Stimulated activated effector memory CD8-positive, alpha-beta T cell treated with anti-CD3 and anti-CD28 coated beads, Interleukin-12 subunit alpha, Interleukin-12 subunit beta, amount 100 ng/mL, for 72 hours (primary cell): ENCODE data around the gene FAM240B.

Experiments used
- ATAC-seq: fragments of 150-1000 bp; cut with Tn5 transposase; 2 replicates; pipeline ENCODE4 v1.10.0; 2021
- DNase-seq, 2 donors: peaks; one replicate each; pipeline ENCODE4 v3.0.0; 2021 to 2022; ENCODE audit warnings: low spot score in 2 of 2
- H3K27ac Mint-ChIP-seq: one replicate; pipeline ENCODE4 v1.8.0; 2022; ENCODE audit warnings: mild to moderate bottlenecking, mixed read lengths
- H3K36me3 Mint-ChIP-seq: one replicate; pipeline ENCODE4 v1.8.0; 2022; ENCODE audit warnings: mild to moderate bottlenecking, mixed read lengths
- H3K4me1 Mint-ChIP-seq: one replicate; pipeline ENCODE4 v1.8.0; 2022; ENCODE audit warnings: mixed read lengths
- H3K4me3 Mint-ChIP-seq: one replicate; pipeline ENCODE4 v1.8.0; 2022; ENCODE audit warnings: mild to moderate bottlenecking, mixed read lengths
- H3K9me3 Mint-ChIP-seq: one replicate; pipeline ENCODE4 v1.8.0; 2022; ENCODE audit warnings: mixed read lengths

FAM240B gene

DNA sequence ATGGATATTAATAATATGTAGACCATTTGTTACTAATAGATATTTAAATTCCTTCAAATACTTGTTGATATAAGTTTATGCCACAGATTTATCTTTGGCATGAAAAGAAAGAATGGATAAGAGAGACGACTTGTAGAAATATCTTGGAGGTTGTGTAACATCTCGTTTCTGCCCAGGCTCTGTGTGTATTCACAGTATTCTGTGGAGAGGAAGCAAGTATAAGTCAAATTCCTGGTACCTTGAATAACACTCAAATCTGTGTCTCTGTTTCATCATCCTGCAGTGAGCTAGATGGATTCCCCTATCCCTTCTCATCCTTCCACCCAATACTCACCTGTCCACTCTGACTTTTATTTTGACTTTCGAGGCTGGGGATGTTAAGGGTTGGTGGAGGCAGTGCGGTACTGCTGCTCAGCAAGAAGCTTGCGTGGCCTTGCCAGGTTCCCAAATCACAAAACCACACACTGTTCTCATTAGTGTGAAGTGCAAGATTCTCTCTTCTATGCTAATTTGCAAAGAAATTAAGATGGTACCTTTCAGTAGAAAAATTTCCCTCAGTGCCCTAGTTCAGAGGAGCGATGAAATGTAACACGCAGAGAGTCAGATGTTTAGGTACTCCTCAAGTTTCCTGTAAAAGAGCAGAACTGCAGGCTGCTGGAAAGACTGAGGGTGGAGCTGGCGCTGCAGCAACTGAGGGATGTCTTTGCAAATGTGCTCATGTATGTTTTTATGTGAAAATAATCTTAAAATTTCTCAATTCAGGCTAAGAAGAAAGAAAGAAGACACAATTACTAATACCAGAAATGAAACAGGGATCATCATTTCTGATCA, 57.0 kb downstream of the FAM240B start:
- no peaks in the 10 kb centered on the region for H3K9me3 Mint-ChIP-seq
- H3K36me3 Mint-ChIP-seq, result no peaks in the 10 kb centered on the region
- DNase-seq (no peak), ATAC-seq (no peak)
- H3K4me1 Mint-ChIP-seq, result no peaks in the 10 kb centered on the region
- no peak overlapping the region for H3K4me3 Mint-ChIP-seq
- H3K27ac Mint-ChIP-seq, result no peak overlapping the region

GRCh38 chr9:38659538-38659937, 60.4 kb downstream of the FAM240B start:
- H3K9me3 Mint-ChIP-seq, result no peaks in the 10 kb centered on the region
- no peaks in the 10 kb centered on the region for H3K4me1 Mint-ChIP-seq
- ATAC-seq, result no peak

DNA sequence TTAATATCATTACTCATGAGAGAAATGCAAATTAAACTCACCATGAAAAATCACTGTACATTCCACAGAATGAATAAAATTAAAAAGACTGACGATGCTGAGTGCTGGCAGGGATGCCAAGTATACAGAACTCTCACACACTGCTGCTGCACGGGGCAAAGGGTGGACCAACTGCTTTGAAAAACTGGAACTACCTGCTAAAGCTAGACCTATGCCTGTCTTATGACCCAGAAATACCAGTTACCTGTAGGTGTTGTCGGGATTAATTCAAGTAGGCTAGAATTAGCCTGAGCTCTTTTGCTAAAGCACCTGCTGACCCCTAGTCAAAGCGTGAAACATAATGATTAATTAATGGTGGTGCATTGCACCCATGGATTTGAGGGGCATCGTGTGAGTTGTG, 63.0 kb downstream of the FAM240B start:
- H3K27ac Mint-ChIP-seq, result no peak overlapping the region
- no peak overlapping the region for H3K4me3 Mint-ChIP-seq
- H3K36me3 Mint-ChIP-seq, result no peaks in the 10 kb centered on the region
- H3K4me1 Mint-ChIP-seq, result no peaks in the 10 kb centered on the region
- DNase-seq (no peak), ATAC-seq (no peak)
- no peaks in the 10 kb centered on the region for H3K9me3 Mint-ChIP-seq

More at GRCh38 chr9:38659538-38659937, 60.4 kb downstream of the FAM240B start:
- Mint-ChIP-seq H3K27ac (no peak overlapping the region), H3K36me3 (no peaks in the 10 kb centered on the region), H3K4me3 (no peak overlapping the region)
- DNase-seq, result no peak

DNA sequence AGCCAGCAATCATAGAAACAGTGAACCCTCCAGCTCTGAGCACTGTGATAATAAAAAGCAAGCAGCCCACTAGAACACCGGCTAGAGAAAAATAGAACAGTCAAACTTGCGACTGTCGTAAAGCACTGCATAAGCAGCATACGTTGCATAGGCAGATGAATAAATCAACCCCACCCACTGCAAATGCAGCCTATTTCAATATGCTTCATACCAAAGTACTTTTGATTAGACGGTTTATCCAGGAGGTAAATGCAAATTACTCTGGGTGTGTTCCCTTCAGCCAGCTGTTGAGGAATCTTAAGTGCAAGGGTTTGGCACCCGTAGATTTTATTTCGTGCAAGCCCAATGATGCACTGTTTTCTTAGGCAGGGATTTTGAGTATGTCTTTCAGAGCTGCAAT, 67.4 kb downstream of the FAM240B start:
- Mint-ChIP-seq H3K4me1 (no peaks in the 10 kb centered on the region), H3K9me3 (no peaks in the 10 kb centered on the region), H3K4me3 (no peak overlapping the region), H3K27ac (no peak overlapping the region), H3K36me3 (no peaks in the 10 kb centered on the region)
- DNase-seq, result no peak
- no peak for ATAC-seq

DNA sequence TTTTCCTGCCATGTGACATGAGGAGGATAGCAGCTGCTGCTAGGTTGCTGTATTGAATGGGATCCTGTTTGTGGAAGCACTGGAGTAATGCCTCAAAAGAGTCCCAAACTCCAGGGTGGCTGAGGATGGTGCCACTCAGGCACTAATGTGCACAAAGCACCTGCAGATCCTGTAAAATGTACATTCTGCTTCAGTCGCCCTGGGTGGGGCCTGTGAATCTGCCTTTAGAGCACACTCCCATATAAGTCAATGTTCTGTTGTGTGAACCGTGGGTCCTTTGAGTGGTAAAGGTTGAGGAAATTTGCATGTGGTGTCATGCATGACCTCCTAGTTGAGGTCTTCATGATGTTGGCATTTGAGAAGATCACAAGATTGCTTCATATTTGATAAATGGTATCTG, 67.9 kb downstream of the FAM240B start:
- ATAC-seq, result no peak
- Mint-ChIP-seq H3K27ac (no peak overlapping the region), H3K4me3 (no peak overlapping the region), H3K9me3 (no peaks in the 10 kb centered on the region), H3K4me1 (no peaks in the 10 kb centered on the region), H3K36me3 (no peaks in the 10 kb centered on the region)
- DNase-seq, result no peak

DNA sequence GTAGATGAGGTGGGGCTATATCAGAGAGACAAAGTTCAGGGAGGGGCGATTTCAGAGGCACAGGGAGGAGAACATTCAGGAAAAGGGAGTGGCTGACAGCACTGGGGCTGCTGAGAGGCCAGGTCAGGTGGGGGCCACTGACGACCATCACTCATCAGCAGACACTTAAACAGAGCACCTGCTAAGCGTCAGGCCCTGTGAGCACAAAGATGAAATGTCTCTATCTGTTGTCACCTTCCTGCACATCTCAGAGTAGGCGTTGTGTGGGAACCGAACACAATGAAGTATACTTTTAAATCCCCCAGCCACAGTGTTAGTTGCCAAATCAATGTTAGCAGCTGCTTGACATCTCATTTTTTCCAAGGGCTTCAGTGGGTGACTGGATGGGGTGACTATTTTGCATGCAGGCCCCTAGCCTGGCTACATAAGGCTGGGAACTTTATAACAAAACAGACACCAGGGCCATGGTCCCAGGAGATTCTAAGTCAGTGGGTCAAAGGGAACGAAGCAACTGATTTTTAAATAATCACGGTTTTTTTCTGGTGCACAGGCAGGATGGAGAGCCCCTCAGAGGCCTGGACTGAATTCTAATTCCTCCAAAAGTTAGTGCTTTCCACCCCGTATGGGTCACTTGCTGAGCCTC, 68.4 kb downstream of the FAM240B start:
- ATAC-seq (peak; percentile 32), DNase-seq (no peak)
- Mint-ChIP-seq H3K9me3 (no peaks in the 10 kb centered on the region), H3K36me3 (no peaks in the 10 kb centered on the region), H3K4me1 (no peaks in the 10 kb centered on the region), H3K27ac (no peak overlapping the region), H3K4me3 (no peak overlapping the region)

DNA sequence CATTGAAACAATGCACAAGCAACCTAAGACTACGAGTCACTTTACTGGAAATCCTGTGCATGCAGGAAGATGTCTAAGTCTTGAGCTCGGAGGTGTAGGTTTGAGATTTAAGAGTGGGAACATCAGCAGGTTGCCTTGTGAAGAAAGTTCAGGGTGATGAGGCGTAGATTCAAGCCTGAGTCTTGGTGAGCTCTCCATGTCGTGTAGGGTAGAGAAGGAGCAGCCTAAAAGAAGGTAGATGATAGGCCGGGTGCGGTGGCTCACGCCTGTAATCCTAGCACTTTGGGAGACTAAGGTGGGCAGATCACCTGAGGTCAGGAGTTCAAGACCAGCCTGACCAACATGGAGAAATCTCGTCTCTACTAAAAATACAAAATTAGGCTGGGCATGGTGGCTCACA, 69.4 kb downstream of the FAM240B start:
- Mint-ChIP-seq H3K9me3 (no peaks in the 10 kb centered on the region), H3K36me3 (no peaks in the 10 kb centered on the region)

GRCh38 chr9:38649731-38650363, 70.1 kb downstream of the FAM240B start:
- H3K36me3 Mint-ChIP-seq, result no peaks in the 10 kb centered on the region
- no peaks in the 10 kb centered on the region for H3K9me3 Mint-ChIP-seq
- H3K4me1 Mint-ChIP-seq, result no peaks in the 10 kb centered on the region
- H3K4me3 Mint-ChIP-seq, result no peak overlapping the region
- DNase-seq (no peak), ATAC-seq (no peak)
- H3K27ac Mint-ChIP-seq, result no peak overlapping the region

More for the DNA sequence above, 69.4 kb downstream of the FAM240B start:
- Mint-ChIP-seq H3K4me1 (no peaks in the 10 kb centered on the region), H3K4me3 (no peak overlapping the region), H3K27ac (no peak overlapping the region)
- ATAC-seq (no peak), DNase-seq (no peak)

DNA sequence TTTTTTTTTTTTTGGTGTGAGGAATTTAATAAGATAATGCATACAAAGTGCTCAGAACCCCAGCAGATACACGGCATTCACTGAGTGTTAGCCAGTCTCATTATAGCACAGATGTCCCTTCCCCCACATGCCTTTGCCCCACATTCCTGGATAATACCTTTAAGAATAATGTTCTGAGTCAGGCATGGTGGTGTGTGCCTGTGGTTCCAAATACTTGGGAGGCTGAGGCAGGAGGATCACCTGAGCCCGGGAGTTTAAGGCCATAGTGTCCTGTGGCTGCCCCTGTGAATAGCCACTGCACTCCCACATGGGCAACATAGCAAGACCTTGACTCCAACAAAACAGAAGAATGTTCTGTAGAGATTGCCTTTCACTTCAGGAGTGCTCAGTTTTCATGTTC, 75.3 kb downstream of the FAM240B start:
- Mint-ChIP-seq H3K9me3 (no peaks in the 10 kb centered on the region), H3K36me3 (no peaks in the 10 kb centered on the region), H3K4me1 (no peaks in the 10 kb centered on the region), H3K4me3 (no peak overlapping the region), H3K27ac (no peak overlapping the region)
- DNase-seq, result no peak
- ATAC-seq, result no peak
